Measurements from ENCODE around the gene SLC4A7. TPM values are rescaled to one million over a fixed set of nuclear protein-coding genes. Genes with fewer than 3 reads are reported as not detected.

Gene SLC4A7
- total and polyA plus RNA-seq, 2 donors (not counting 1 experiment from before 2014, with no cell fraction given), result 9.4 to 46.9 TPM

DNA sequence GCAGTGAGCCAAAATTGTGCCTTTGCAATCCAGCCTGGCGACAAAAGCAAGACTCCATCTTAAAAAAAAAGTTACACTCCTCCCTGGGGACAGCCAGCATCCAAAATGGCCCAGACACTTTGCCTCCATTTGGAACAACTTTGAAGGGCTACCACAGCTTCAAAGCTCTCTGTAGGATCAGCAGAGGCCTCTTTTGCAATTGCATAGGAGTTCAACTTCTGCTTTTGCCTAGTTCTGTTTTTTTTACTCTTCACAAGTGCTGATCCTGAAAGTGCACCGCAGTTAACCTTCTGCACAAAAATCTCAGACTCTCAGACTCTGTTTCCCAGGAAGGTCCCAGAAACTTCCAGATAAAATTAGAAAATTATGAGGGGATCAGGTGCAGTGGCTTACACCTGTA lies 25.2 kb upstream of the SLC4A7 start:
- Histone ChIP-seq H2AFZ (ENCODE audit: insufficient read depth, low read depth, low read length, poor library complexity, severe bottlenecking) (no peak overlapping the region), H3K27me3 (replicated peaks in 1 of 4; ENCODE audit: control extremely low read depth in 1 of 4, control insufficient read depth in 3 of 4, insufficient read depth in 4 of 4, low read length in 3 of 4) (no peaks in the 10 kb centered on the region), H3K4me3 (ENCODE audit: control extremely low read depth in 1 of 5, extremely low read depth in 1 of 5, insufficient read depth in 1 of 5, low read depth in 2 of 5, low read length in 4 of 5) (no peak overlapping the region), H3K79me2 (ENCODE audit: control insufficient read depth, insufficient read depth, low read length) (no peaks in the 10 kb centered on the region), H3K9me3 (ENCODE audit: control extremely low read depth in 1 of 3, control insufficient read depth in 2 of 3, insufficient read depth in 1 of 3, low read length in 2 of 3) (no peaks in the 10 kb centered on the region), H3K9ac (ENCODE audit: low read length) (no peak overlapping the region), H3K27ac (ENCODE audit: low read length in 2 of 2) (no peak overlapping the region), H4K20me1 (ENCODE audit: control insufficient read depth, insufficient read depth, low read length, poor library complexity, severe bottlenecking) (no peaks in the 10 kb centered on the region), H3K36me3 (replicated peaks in 1 of 2; ENCODE audit: control extremely low read depth in 1 of 2, control insufficient read depth in 1 of 2, extremely low read depth in 1 of 2, insufficient read depth in 2 of 2, low read length in 1 of 2) (no peaks in the 10 kb centered on the region), H3K4me1 (ENCODE audit: control insufficient read depth in 2 of 2, insufficient read depth in 2 of 2, low read length in 2 of 2) (peaks cover 0 to 3% of the 10 kb centered on the region in 2 donors), H3K4me2 (replicated peaks; ENCODE audit: low read depth, low read length, poor library complexity, severe bottlenecking) (no peak overlapping the region)
- H3K27me3 Mint-ChIP-seq, result no peaks in the 10 kb centered on the region
- WGBS (ENCODE audit: insufficient coverage), result 100% methylated on average over 1 of the region's 2 CpGs
- DNase-seq, result no peak
- ATAC-seq (ENCODE audit: low read depth), result no peak
- CTCF ChIA-PET, result no interaction called here
- POLR2A ChIA-PET, result no interaction called here
- no peak for TF ChIP-seq EZH2 (IDR thresholded peaks at IDR 0.05; ENCODE audit: borderline replicate concordance, insufficient read depth, low read depth, low read length, poor library complexity, severe bottlenecking)
- TF ChIP-seq, protein P1, sequence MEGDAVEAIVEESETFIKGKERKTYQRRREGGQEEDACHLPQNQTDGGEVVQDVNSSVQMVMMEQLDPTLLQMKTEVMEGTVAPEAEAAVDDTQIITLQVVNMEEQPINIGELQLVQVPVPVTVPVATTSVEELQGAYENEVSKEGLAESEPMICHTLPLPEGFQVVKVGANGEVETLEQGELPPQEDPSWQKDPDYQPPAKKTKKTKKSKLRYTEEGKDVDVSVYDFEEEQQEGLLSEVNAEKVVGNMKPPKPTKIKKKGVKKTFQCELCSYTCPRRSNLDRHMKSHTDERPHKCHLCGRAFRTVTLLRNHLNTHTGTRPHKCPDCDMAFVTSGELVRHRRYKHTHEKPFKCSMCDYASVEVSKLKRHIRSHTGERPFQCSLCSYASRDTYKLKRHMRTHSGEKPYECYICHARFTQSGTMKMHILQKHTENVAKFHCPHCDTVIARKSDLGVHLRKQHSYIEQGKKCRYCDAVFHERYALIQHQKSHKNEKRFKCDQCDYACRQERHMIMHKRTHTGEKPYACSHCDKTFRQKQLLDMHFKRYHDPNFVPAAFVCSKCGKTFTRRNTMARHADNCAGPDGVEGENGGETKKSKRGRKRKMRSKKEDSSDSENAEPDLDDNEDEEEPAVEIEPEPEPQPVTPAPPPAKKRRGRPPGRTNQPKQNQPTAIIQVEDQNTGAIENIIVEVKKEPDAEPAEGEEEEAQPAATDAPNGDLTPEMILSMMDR (IDR thresholded peaks at IDR 0.05), result no peak
- H3K4me1 Mint-ChIP-seq, result no peaks in the 10 kb centered on the region
- no peak overlapping the region for H3K27ac Mint-ChIP-seq
- H3K9me3 Mint-ChIP-seq (ENCODE audit: insufficient read depth), result no peaks in the 10 kb centered on the region
- intact Hi-C loops (cut with micrococcal nuclease), result no loop called here
- no peak overlapping the region for H3K4me3 Mint-ChIP-seq

- CTCF ChIA-PET, result no interaction called here
Measured at GRCh38 chr3:27508424-27508823, 24.2 kb upstream of the SLC4A7 start.

More at GRCh38 chr3:27508424-27508823, 24.2 kb upstream of the SLC4A7 start:
- no peaks in the 10 kb centered on the region for H3K27me3 Mint-ChIP-seq
- no peak overlapping the region for H2AFZ ChIP-seq (ENCODE audit: insufficient read depth, low read depth, low read length, poor library complexity, severe bottlenecking)
- no peaks in the 10 kb centered on the region for H3K4me1 Mint-ChIP-seq
- TF ChIP-seq, protein P1 (IDR thresholded peaks at IDR 0.05), result no peak
- TF ChIP-seq EZH2 (IDR thresholded peaks at IDR 0.05; ENCODE audit: borderline replicate concordance, insufficient read depth, low read depth, low read length, poor library complexity, severe bottlenecking), result no peak
- no peaks in the 10 kb centered on the region for H3K36me3 ChIP-seq (replicated peaks in 1 of 2; ENCODE audit: control extremely low read depth in 1 of 2, control insufficient read depth in 1 of 2, extremely low read depth in 1 of 2, insufficient read depth in 2 of 2, low read length in 1 of 2)
- no peak overlapping the region for H3K27ac Mint-ChIP-seq
- intact Hi-C loops (cut with micrococcal nuclease), result no loop called here
- no peaks in the 10 kb centered on the region for H3K9me3 ChIP-seq (ENCODE audit: control extremely low read depth in 1 of 3, control insufficient read depth in 2 of 3, insufficient read depth in 1 of 3, low read length in 2 of 3)
- no peak overlapping the region for H3K9ac ChIP-seq (ENCODE audit: low read length)
- no peak for ATAC-seq (ENCODE audit: low read depth)
- no peak overlapping the region for H3K27ac ChIP-seq (ENCODE audit: low read length in 2 of 2)
- no peaks in the 10 kb centered on the region for H3K9me3 Mint-ChIP-seq (ENCODE audit: insufficient read depth)
- no peaks in the 10 kb centered on the region for H4K20me1 ChIP-seq (ENCODE audit: control insufficient read depth, insufficient read depth, low read length, poor library complexity, severe bottlenecking)
- POLR2A ChIA-PET, result no interaction called here
- 100% methylated on average over 2 of the region's 2 CpGs for WGBS (ENCODE audit: insufficient coverage)
- no peak overlapping the region for H3K4me3 ChIP-seq (ENCODE audit: control extremely low read depth in 1 of 5, extremely low read depth in 1 of 5, insufficient read depth in 1 of 5, low read depth in 2 of 5, low read length in 4 of 5)
- H3K27me3 ChIP-seq (replicated peaks in 1 of 4; ENCODE audit: control extremely low read depth in 1 of 4, control insufficient read depth in 3 of 4, insufficient read depth in 4 of 4, low read length in 3 of 4), result no peaks in the 10 kb centered on the region
- no peak overlapping the region for H3K4me3 Mint-ChIP-seq
- no peak for DNase-seq
- peaks cover 0 to 3% of the 10 kb centered on the region in 2 donors for H3K4me1 ChIP-seq (ENCODE audit: control insufficient read depth in 2 of 2, insufficient read depth in 2 of 2, low read length in 2 of 2)
- H3K79me2 ChIP-seq (ENCODE audit: control insufficient read depth, insufficient read depth, low read length), result no peaks in the 10 kb centered on the region
- no peak overlapping the region for H3K4me2 ChIP-seq (replicated peaks; ENCODE audit: low read depth, low read length, poor library complexity, severe bottlenecking)
